HFF-Myc (cell line): ENCODE results near the gene KCNN3.

ENCODE experiments used
- DNase-seq: peaks from one replicate; pipeline ENCODE4 v3.0.0-alpha.2; 2011; ENCODE audit warnings: low read depth; ENCODE audit errors: extremely low read depth
- H3K4me3 ChIP-seq: replicated peaks from 2 replicates; pipeline ENCODE4 v1.5.1; 2011; ENCODE audit warnings: low read depth, mild to moderate bottlenecking, control low read depth, low read length
- TF ChIP-seq, protein P1 (sequence below): IDR thresholded peaks from 2 replicates; pipeline ENCODE4 v1.5.1; 2012; ENCODE audit warnings: mild to moderate bottlenecking, low read depth, low read length, control low read depth; ENCODE audit errors: missing control alignments

The KCNN3 gene

GRCh38 chr1:154786804-154787570 lies 83.1 kb downstream of the KCNN3 start:
- H3K4me3 ChIP-seq = no peak overlapping the region
- DNase-seq = no peak
- TF ChIP-seq, protein P1, sequence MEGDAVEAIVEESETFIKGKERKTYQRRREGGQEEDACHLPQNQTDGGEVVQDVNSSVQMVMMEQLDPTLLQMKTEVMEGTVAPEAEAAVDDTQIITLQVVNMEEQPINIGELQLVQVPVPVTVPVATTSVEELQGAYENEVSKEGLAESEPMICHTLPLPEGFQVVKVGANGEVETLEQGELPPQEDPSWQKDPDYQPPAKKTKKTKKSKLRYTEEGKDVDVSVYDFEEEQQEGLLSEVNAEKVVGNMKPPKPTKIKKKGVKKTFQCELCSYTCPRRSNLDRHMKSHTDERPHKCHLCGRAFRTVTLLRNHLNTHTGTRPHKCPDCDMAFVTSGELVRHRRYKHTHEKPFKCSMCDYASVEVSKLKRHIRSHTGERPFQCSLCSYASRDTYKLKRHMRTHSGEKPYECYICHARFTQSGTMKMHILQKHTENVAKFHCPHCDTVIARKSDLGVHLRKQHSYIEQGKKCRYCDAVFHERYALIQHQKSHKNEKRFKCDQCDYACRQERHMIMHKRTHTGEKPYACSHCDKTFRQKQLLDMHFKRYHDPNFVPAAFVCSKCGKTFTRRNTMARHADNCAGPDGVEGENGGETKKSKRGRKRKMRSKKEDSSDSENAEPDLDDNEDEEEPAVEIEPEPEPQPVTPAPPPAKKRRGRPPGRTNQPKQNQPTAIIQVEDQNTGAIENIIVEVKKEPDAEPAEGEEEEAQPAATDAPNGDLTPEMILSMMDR = no peak

DNA sequence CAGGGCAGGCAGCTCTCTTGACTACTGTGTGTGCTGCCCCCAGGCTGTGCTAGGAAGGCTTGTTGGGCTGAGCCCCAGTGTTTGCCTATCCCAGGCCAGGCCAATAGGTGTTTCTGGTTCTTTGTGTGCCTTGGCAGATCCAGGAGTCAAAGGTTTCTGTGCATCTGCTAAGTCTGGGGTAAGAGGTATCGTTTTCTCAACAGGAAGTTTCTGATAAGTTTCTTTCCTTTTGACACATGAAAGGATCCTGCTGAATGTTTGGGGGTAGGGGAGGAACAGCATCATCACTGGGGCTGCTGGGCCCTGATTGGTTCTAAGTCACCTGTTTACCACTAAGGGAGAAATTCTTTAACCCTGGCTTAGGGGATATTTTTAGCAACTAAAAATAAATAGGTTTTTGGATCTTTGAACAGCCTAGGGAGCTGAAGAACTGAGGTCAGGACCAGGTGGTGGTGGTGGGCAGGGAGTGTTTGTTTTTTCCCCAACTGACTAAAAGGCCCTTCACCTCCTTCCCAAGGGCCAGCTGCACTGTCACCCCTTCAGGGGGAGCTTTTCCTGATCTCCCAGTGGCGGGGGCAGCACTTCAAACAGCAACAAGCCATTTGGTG lies 85.1 kb downstream of the KCNN3 start:
- DNase-seq = no peak
- no peak overlapping the region for H3K4me3 ChIP-seq
- TF ChIP-seq, protein P1 = no peak

- DNase-seq = no peak
- TF ChIP-seq, protein P1 = no peak
- H3K4me3 ChIP-seq = no peak overlapping the region
Observed at GRCh38 chr1:154784416-154784815, 85.7 kb downstream of the KCNN3 start.

GRCh38 chr1:154783976-154784375 lies 86.1 kb downstream of the KCNN3 start:
- TF ChIP-seq, protein P1 = no peak
- H3K4me3 ChIP-seq = no peak overlapping the region
- no peak for DNase-seq

DNA sequence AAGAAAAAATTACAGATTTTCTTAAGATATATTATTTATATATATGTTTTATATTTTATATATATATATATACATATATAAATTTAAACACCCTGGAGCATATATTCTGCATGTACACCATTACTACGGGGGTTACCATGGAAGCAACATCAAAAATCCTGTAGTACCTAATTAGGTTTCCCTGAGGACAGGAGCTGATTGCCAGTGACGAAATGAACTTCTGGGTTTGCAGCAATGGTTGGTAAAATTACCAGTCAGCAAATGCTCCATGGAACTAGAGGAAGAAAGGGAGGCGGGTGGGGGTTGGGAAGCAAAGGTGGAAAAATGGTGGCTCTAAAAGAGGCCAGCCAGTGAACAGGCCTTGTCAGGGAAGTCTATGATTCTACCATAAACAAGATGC lies 89.5 kb downstream of the KCNN3 start:
- no peak overlapping the region for H3K4me3 ChIP-seq
- TF ChIP-seq, protein P1 = no peak
- DNase-seq = no peak

DNA sequence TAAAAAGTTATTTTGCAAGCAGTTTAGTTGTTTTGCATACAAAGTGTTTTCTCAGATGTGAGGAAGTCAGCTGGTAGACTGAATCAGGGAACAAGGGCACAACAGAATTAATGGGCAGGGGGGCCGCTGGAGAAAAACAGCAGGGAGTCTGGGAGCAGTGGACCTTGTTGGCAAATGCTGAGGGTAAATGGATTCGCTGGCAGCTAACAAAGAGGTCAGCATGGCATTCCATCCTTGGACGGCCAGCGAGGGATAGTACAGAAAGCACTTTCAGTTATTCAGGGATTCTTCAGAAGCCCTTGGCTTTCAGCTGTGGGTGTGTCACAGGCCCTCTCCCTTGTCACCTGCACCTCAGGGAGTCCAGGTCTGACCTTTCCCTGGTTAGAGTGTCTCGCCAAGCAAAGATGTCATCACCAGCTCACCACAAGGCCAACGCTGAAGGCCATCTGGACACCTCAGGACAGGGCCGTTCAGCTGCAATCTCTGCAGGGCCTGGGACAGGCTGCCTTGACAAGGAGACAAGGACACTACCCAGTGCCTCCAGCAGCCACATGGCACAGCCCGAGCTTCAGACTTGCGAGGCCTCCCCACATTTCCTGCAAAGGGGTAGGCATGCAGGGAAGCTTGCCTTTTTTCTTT lies 90.4 kb downstream of the KCNN3 start:
- TF ChIP-seq, protein P1 = no peak
- H3K4me3 ChIP-seq = no peak overlapping the region
- no peak for DNase-seq
